CD4-positive, alpha-beta T cell treated with Interleukin-6 at 100 ng/mL for 8 hours (primary cell): ENCODE results near the gene ZNF618.

Source experiments
- DNase-seq: peaks from one replicate; pipeline ENCODE4 v3.0.0-alpha.2; 2020; ENCODE audit warnings: mixed read lengths, low spot score

The ZNF618 gene

DNA sequence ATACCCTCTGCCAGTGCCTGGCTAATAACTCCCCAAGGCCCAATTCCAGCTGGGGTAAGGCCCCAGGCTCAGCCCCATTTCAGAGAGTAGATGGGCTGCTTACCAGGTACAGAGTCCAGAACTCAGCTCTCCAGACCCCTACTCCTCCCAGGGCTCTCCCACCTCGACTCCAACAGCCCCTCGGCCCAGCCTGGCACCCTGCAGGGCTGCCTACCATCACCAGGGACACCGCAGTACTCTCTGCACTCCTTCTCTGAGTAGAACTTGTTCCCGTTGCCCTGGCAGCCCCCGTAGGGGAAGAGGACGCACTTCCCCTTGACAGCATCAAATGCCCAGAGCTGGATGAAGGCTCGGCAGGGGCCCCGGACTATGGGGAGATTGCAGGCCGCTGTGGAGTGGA, 184.6 kb downstream of the ZNF618 start:
- no peak for DNase-seq

DNA sequence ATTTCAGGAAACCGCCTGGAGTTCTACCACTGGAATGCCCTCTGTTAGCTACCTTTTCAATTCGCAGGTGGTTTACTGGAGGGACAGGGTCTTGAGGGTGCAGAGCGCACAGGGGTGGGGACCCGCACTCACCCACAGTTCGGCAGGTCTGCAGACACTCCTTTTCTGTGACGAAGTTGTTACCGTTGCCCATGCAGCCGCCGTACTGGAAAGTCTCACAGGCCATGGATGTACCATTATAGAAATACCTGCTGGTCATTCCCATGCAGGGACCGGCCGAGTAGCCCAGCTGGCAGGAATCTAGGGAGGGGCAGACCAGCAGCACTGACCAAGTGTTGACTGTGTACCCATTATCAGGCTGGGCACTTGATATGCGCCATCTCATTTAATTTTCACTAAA, 185.2 kb downstream of the ZNF618 start:
- DNase-seq: no peak

DNA sequence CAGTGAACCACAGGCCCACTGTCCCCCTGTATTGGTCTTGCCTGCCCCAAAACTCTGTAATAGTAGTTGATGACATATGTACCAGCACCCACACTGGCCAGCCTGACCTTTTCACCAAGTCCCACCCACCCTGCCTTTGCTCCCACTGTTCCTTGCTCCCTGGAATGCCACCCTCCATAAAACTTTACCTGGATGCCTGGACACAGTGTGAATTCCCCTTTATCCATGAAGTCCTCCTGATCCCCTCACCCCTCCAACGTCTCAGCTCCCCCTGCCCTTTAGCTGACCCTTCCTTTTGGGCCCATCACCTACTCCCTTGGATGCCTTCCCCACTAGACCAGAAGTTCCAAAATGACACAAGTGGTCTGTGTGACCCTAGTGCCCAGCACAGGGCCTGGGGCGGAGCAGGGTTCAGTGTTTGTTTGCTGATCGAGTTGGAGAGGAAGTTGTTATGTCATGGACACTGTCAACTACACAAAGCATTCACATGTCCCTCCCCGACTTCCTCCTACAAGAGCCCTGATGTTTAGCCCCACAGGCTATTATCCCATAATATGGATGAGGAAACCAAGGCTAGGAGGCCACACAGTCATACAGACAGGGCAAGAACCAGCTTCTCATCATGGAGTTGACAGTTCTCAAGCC, 185.8 kb downstream of the ZNF618 start:
- no peak for DNase-seq

DNA sequence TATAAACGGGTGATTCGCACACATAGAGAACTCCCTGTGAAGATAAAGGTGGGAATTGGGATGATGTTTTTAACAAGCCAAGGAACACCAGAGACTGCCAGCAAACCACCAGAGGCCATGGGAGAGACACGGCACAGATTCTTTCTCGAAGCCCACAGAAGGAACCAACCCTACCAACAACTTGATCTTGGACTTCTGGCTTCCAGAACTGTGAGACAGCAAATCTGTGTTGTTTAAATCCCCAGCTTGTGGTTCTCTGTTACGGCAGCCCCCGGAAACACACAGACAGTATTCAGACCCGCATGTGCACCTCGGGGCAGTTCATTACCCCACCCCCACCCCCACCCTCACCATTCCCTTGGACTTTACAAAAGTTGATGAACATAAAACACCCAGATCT, 189.2 kb downstream of the ZNF618 start:
- DNase-seq: no peak

DNA sequence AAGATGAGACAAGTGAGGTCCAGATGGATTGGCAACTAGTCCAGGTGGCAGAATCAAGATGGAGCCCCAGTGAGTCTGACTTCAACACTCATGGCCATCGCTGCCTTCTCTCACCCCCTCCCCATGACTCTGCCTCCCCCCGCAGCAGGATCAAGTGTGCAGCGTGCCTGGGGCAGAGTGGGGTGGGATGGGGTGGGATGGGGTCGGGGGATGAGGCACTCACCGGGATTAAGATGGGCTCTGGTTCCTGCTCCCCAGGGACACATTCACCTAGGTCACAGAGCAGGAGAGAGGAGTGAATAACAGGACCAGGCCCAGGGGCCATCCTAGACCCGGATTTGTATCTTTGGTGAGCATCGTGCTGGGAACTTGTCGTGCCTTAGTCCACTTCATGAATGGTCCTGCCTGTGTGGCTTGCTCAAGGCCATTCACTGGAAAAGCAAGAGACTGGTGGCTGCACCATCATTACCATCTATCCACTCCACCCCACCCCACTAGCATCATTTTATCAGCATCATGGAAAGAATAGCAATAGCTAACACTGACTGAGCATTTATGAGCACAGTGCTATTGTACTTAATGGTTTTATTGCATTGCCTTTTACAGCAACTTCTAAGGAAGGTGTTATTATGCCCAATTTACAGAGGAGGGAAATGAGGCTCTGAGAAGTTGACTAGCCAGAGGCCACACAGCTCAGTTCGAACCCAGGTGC, 193.5 kb downstream of the ZNF618 start:
- DNase-seq: no peak

DNA sequence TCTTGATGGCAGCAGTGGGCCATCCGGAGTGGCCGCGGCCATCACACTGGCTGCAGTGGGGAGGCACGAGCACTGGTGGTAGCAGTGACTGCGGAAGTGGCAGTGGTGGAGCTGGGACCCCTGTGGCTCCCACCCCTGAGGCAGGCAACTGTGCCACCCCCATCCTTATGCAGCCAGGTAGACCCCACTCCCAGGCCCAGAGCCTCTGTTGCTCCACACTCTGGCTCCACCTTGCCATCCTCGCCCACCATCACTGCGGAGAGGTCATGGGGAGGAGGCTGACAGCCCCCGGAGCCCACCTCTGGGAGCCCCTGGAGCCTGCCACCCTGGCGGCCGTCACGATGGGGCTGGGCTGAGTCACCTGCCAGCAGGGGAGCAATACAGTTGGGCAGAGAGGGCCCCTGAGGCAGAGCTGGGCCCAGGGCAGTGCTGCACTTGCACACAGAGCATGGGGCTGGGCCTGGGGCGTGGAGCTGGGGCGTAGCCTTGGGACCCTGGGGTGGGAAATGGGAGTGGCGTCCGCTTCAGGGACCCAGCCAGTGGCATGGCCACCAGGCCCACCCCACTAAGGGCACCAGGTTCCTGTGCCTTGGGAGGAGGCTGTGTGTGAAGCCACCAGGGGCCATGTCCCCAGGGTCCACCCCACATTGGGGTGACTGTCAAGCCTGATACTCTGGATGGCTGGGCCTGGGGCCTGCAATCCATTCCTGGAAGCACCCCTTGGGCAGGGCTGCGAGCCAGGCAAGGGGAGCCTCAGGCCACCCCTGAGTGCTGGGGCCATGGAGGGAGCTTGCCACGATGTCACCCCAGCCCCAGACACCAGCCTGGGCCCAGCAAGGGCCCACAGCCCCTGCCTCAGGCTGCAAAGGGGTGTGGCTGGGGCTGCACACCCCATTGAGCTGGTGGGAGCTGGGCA, 194.3 kb downstream of the ZNF618 start:
- no peak for DNase-seq

DNA sequence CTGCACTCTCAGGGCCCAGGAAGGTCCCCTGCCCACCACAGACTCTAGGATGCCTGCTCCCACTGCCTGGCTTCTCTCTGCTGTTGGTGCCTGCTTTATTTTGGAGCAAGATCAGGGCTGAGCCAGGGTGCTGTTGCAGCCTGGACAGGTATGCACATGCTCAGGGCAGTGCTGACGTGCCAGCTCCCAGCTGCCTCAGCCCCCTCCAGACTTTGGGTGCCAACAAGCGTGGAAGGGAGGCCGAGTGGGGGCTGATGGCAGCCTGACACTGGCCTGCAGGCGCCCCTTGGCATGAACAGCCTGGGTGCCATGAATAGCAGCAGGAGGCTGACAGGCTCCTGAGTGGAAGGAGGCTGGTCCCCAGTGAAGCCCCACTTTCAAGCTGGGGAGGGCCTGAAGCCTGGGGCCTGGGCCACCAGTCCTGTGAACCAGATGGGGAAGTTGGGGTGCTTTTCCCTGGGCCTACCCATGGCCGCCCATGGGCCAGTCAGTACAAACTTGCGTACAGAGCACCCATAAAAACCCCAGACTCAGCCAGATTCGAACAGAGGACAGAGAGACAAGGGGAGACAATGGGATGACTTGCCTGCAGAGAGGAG, 195.2 kb downstream of the ZNF618 start:
- DNase-seq: no peak

DNA sequence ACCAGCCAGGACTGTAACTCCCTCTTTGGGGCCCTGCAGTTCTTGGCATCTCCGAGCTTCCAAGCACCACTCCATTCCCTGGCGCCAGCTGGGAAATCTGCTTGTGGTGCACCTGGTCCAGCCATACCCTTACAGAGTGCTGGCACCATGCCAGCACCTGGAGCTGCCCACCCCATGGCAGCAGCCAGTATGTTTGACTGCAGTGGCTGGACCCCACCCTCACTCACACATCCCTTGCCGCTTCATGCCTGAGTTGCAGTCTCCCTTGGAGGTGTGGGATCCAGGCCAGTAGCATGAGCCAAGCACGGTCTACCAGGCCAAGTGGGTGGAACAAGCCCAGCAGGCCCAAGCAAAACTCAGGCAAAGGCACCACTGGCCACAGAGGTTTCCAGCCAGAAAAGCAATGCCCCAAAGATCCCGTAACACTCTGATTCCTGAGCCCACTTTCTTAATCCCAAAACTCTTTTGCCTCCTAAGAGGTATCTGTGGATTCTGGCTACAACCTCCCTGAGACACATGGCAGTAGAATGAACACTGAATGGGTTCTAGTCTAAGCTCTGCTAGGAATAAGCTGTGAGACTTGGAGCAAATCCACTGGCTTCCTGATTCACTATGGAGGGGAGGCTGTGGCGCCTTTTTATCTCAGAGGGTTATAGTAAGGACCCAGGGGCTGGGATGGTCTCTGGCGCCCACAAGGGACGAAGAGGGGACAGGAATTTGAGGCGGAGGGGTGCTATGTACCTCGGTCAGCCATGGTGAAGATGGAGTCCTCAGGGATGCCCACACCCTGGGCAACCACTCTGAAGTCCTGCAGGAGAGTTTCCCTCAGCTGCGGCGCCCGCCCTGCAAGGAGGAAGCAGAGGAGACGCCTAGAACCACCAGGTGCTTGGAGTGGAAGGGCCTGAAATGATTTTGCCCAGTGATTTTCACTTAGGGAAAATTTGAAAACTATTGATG, 196.4 kb downstream of the ZNF618 start:
- no peak for DNase-seq

DNA sequence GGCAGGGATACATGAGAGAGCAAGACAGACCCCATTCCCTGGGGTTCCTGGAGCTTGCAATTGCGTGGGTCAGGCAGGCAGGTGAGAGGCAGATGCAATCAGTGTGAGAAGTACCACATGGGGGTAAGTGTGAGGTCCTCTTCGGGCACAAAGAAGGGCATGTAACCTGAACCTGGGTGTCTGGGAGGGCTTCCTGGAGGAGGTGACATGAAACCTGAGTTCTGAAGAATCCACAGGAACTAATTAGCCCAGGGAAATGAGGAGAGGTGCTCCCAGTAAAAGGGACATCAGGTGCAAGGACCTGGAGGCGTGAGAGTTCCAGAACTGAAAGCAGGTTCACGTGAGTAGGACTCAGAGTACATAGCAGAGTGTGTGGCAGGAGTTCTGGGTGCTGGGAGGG, 199.5 kb downstream of the ZNF618 start:
- no peak for DNase-seq

DNA sequence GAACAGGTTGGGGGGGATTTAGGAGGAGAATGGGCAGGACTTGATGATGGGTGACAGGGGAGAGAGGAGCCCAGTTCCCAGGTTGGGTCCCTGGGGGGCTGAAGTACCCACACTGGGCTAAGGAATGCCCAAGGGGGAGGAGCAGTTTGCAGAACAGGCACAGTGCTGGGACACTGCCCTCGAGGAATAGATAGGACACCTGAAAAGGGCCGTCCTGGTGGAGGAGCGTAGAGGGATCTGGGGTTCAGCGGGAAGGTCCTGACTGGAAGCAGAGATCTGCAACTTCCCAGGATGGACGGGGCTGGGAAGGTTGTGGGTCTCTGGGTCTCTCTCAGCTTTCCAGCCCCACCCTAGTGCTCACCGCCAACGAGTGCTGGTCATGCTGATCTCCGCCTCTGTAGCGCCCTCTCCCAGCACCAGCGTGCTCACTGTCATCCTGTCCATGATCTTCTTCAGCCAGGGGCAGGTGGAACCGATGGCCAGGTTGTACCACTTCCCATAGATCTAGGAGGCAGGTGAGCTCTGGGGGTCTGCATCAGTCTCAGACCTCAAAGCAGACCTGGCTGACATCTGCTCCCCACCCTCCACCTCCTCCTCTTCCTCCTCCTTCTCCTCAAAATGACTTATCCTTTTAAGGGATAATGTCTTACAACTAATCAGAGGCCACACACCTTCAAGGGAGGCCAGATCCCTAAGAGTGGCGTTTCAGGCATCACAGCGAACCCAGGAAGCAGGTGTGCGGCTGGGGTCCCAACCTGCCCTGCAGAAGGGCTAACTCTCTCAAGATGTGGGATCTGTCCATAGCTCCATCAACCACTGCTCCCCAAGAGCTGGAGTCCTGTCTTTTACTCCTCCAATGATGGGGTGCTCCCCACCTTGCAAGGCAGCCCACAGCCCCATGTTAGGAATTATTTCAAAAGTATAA, 200.4 kb downstream of the ZNF618 start:
- DNase-seq: no peak

DNA sequence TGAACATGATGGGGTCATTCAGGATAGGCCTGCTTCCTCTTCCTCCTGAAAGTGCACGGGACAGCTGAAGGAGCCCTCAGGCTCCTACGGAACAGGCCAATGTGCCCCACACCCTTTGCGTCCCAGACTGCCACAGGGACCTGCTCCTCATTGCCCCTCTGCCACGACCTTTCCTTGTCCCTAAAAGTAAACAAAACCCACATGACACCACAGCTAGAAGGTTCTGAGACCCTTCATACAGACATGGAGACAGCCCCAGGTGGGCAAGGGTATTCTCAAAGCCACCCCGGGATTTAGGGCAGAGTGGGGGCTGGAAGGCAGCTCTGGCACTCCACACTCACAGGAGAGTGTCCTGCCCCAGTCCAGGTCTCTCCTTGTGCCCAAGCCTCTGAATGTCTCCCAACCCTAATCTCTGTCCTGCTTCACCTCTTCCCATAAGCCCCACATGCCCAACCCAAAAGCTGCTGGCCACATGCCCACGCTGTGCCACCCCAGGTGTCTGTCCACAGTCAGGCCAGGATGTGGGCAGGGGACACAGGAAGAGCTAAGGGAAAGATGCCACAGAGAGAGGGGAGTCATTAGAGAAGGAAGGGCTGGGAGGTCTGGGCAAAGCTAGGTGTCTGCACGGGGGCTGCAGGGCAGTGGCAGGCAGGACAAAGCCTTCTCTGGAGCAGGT, 201.2 kb downstream of the ZNF618 start:
- DNase-seq: no peak

DNA sequence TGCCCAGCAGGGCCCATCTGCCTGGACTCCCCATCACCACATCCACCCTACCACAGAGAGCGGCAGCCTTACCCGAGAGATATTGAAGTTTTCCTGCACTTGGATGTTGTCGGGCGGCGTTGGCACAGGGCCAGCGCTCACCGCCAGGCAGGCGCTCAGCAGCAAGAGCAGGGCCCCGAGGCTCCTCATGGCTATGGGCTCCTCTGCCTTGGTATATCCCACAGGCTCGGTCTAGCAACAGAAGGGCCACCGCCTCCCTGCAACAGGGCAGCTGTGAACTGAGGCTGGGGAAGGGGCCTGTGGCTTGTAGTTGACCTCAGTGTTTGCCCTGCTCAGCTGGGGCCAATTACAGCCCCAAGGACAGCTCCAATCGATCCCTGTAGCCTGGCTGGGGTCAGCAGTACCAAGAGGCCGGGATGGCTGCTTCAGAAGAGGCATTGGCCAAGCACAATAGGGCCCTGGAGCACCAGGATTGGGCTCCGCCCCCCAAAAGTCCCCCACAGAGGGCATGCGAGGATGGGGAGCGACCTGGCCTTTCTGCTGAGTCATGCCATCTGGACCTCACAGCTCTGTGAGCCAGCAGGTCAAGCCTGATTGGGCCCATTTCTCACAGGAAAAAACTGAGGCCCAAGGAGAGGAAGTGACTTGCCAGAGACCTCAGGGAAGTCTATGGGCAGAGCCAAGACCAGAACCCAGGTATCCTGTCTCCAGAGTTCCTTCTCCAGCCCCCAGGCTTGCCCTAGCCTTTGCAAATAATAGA, 202.1 kb downstream of the ZNF618 start, which contains the start of gene AMBP:
AMBP (minus strand) TSS at position 280 of the 760 bp plus-strand sequence; CDS start at position 189, 91 bp downstream.
- no peak for DNase-seq

DNA sequence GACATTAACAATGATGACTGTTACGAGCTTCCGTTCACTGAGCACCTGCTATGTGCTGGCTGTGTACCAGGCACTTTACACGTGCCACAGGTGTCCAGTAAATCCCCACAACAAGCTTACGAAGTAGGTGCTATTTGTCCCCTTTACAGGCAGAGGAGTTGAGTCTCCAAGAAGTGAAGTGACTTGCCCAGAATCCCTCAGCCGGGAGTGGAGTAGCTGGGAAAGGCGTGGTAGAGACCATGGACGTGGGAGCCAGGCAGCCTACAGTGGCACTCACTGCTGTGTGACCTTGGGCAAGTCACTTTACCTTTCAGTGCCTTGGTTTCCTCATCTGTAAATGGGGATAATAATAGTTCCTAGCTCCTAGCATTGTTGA, 202.7 kb downstream of the ZNF618 start:
- no peak for DNase-seq

DNA sequence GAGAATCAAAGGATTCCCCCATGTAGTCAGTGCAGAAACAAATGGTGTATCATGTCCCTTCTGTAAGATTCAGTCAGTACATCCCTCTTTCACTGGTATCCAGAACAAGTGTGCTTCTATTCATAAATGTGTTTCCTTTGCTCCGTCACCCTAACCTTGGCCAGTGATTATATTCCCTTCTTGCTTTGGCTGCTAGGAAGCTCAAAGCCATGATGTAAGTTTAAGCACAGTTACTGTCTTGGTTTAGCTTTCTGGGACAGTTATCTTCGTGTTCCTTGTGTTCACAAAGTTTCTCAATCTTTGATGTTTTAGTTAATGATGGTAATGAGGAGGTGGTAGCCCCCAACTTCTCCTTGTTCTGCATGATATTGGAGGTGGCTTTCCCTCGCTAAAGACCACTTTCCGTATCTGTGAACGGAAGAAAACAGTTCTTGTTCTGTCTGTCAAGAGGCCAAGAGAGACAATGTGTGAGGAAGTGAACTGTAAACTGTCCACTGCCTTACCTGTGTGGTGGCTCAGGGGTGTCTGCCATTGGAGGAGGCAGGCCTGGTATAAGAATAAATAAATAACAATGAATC, 204.2 kb downstream of the ZNF618 start:
- DNase-seq: no peak

DNA sequence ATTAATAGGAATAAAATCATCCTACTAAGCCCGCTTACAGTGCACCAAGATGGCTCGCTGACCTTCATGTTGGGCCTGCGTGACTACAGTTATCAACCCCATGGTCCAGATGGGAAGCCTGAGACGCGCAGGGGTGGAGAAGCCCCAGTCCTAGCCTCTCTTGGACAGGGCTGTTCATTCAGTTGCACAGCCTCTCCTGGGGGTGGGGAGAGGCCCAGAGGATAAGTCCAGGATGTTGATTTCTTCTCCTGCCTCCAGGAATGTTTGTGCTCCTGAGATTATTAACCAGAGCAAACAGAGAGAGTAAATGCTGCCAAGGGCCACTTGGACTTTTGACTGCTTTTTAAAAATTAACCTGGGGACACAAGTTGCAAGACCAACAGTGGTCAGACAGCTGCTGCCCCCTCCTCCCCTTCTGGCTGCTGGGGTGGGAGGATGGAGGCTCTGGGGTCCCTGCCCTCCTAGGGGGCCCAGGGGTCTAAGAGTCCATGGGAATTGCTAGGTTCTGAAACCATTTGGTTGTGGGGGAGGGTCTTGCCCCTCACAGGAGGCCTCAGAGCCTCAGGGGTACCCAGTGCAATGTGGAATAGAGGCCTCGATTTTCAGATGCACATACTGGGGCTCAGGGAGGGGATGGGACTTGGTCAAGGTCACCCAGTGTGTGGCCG, 204.8 kb downstream of the ZNF618 start:
- DNase-seq: no peak

DNA sequence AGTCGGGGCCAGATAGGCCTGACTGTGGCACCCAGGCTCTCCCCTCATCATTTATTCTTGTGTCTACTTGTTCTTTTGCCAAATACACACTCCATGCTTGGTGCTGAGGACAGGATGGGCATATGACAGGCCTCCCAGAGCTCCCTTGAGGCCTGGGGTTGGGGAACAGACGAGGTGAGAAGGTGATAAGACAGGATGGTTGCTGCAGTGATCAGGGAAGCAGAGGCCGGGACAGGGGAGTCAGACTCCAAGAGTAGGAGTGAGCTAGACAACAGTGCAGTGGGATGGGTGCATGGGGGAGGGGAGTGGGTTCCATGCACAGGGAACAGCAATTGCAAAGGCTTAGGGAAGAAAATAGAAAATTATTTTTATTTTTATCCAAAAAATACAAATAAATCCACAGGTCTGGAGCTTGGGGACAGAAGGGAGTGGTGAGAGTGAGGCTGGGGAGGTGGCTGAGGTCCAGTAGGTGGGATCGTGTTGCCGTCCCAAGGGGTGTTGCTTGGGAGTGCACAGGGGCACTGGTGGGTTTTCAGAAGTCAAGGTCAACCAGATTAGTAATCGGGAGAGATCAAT, 205.4 kb downstream of the ZNF618 start:
- no peak for DNase-seq

DNA sequence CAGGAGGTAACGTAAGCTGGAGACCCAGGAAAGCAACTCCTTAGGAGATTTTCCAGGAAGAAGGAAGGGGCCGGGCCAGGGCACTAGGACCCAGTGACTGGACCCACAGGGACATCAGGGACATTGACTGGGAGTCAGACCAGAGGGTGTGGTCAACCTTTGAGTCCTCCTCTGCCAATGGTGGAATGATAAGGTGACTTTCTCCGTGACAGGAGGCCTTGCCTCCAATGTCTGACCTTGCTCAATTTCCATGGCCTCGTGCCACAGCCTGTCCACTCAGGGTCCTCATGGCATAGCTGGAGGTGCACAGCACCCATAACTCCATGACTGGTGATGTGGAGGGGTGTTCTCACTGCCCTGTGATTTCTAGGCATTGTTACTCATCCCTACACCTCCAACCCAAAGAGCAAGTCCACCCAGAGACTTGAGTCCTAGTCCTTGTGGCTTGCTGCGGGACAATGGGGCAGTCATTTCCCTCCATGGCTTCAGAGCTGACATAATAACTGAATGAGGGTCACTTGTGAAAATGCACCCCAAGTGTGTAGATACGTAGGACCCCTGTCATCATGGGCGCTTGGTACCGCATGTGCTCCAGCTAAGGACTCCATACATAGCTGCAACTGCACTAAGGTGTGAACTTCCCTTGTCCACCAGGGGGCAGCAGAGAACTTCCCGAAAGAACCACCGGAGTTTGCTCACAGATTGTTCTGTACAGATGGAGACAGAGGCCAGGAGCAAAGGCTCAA, 206.1 kb downstream of the ZNF618 start:
- peak; percentile 71 for DNase-seq
